ENCODE measurements around the gene XIST.
"Not testable (repeated sequence)": the region's sequence is repeated elsewhere in the genome, so short reads cannot be mapped to it uniquely, and the experiment has no call there.

Gene XIST

DNA sequence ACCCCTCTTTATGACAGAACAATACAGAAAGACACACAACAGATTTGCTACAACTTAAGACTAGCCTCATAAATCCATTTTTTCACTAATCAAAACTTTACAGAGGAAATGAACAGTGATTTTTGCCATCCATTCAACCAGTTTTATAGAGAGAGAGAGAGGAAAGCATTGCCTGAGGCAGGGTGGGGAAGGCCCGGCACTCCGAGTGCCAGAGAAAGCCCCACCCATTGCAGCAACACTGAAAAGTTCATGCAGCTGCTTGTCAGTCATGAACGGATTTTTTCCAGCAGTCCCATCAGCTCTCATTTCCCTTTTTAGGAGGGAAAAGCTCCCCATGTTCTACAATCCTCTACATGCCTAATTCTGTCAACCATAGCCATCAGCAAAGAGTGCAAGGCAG lies 52.6 kb downstream of the XIST start:
- DNase-seq (ENCODE audit: low spot score): no peak

DNA sequence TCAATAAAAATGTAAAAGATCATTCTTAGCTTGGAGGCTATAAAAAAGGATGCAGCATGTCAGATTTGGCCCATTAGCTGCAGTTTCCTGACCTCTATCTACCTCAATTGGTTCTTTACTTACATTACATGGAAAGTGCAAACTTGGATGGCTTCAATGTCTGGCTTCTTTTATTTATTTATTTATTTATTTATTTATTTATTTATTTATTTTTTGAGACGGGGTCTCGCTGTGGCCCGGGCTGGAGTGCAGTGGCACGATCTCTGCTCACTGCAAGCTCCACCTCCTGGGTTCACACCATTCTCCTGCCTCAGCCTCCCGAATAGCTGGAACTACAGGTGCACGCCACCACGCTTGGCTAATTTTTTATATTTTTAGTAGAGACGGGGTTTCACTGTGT lies 60.0 kb downstream of the XIST start:
- DNase-seq (ENCODE audit: low spot score): not testable (repeated sequence)

DNA sequence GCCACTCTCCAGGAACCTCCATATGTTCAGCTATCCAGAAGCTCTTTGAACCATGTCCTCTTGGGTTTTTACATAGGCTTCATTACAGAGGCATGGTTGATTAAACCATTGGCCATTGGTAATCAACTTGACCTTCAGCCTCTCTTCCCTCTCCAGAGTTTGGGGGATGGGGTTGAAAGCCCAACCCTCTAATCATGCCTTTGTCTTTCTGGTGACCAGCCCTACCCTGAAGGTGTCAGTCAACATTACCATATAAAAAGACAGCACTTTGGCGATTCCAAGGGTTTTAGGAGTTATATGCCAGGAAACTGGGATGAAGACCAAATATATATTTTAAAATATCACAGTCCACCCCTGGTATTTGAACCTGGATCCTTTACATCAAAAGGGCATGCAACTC lies 67.0 kb downstream of the XIST start:
- no peak for DNase-seq (ENCODE audit: low spot score)
